Erythroblast (primary cell): Measurements from ENCODE around the gene CNOT6.

Experiments used
- GATA1 ChIP-seq: IDR thresholded peaks from 2 replicates; pipeline ENCODE4 v1.6.1; 2011; ENCODE audit warnings: low read depth, mild to moderate bottlenecking, control low read depth, low read length, moderate library complexity
- POLR2A ChIP-seq: IDR thresholded peaks from 2 replicates; pipeline ENCODE4 v1.6.1; 2011; ENCODE audit warnings: mild to moderate bottlenecking, low read length

- TF ChIP-seq POLR2A (no peak), GATA1 (no peak)
Measured at GRCh38 chr5:180613814-180614188, 119.6 kb downstream of the CNOT6 start.
